KOPT-K1 (cell line): ENCODE data around the gene CHSY1.
A peak's percentile ranks its signal among the peaks of the same experiment; 100 is the strongest.
"Not testable (repeated sequence)": the region's sequence is repeated elsewhere in the genome, so short reads cannot be mapped to it uniquely, and the experiment has no call there.

Experiments used
- H3K27ac ChIP-seq: fragments of 200-600 bp; sonication (generic); 2 replicates; pipeline ENCODE4 v1.5.1; 2016; ENCODE audit warnings: antibody characterized with exemption, mild to moderate bottlenecking, low read depth, low read length; ENCODE audit not compliant: poor library complexity, severe bottlenecking
- H3K36me3 ChIP-seq: fragments of 200-600 bp; sonication (generic); 2 replicates; pipeline ENCODE4 v1.5.1; 2017; ENCODE audit warnings: antibody characterized with exemption, mild to moderate bottlenecking, low read length, moderate library complexity; ENCODE audit not compliant: insufficient read depth
- H3K9me3 ChIP-seq: fragments of 200-600 bp; sonication (generic); 2 replicates; pipeline ENCODE4 v1.5.1; 2017; ENCODE audit warnings: antibody characterized with exemption, low read length, mild to moderate bottlenecking; ENCODE audit not compliant: insufficient read depth, poor library complexity, severe bottlenecking

The CHSY1 gene

GRCh38 chr15:101242160-101242998 lies 9.5 kb downstream of the CHSY1 start:
- H3K36me3 ChIP-seq: peaks cover 3% of the 10 kb centered on the region; the same call in 1 of the 2 replicates
- H3K27ac ChIP-seq: peak overlapping the region; percentile 88
- H3K9me3 ChIP-seq: no peaks in the 10 kb centered on the region

- Histone ChIP-seq H3K9me3 (no peaks in the 10 kb centered on the region), H3K27ac (peak overlapping the region; percentile 88), H3K36me3 (peaks cover 8% of the 10 kb centered on the region)
Observed at GRCh38 chr15:101240358-101240757, 11.5 kb downstream of the CHSY1 start.

GRCh38 chr15:101239724-101240136 lies 12.1 kb downstream of the CHSY1 start:
- Histone ChIP-seq H3K36me3 (peaks cover 14% of the 10 kb centered on the region), H3K9me3 (no peaks in the 10 kb centered on the region), H3K27ac (peak overlapping the region; percentile 88)

GRCh38 chr15:101237251-101237650 lies 14.6 kb downstream of the CHSY1 start:
- Histone ChIP-seq H3K27ac (no peak overlapping the region), H3K9me3 (no peaks in the 10 kb centered on the region)

GRCh38 chr15:101233651-101234280 lies 18.1 kb downstream of the CHSY1 start:
- peaks cover 72% of the 10 kb centered on the region for H3K36me3 ChIP-seq
- no peak overlapping the region for H3K27ac ChIP-seq
- H3K9me3 ChIP-seq: peaks cover 8% of the 10 kb centered on the region

More at GRCh38 chr15:101237251-101237650, 14.6 kb downstream of the CHSY1 start:
- peaks cover 39% of the 10 kb centered on the region for H3K36me3 ChIP-seq

- H3K9me3 ChIP-seq: peaks cover 18% of the 10 kb centered on the region
- H3K36me3 ChIP-seq: peaks cover 82% of the 10 kb centered on the region
- H3K27ac ChIP-seq: peak overlapping the region; percentile 21
Observed at GRCh38 chr15:101232677-101233076, 19.2 kb downstream of the CHSY1 start.

- Histone ChIP-seq H3K9me3 (peaks cover 18% of the 10 kb centered on the region), H3K36me3 (peaks cover 91% of the 10 kb centered on the region), H3K27ac (no peak overlapping the region)
Observed at GRCh38 chr15:101228313-101228712, 23.5 kb downstream of the CHSY1 start.

- peaks cover 70% of the 10 kb centered on the region for H3K36me3 ChIP-seq
Observed at GRCh38 chr15:101225658-101226057, 26.2 kb downstream of the CHSY1 start.

GRCh38 chr15:101221902-101222301 lies 29.9 kb downstream of the CHSY1 start:
- Histone ChIP-seq H3K9me3 (no peaks in the 10 kb centered on the region), H3K36me3 (peaks cover 49% of the 10 kb centered on the region), H3K27ac (no peak overlapping the region)

More at GRCh38 chr15:101225658-101226057, 26.2 kb downstream of the CHSY1 start:
- Histone ChIP-seq H3K27ac (peak overlapping the region; percentile 20), H3K9me3 (peaks cover 18% of the 10 kb centered on the region)

GRCh38 chr15:101220060-101220459 lies 31.8 kb downstream of the CHSY1 start:
- Histone ChIP-seq H3K9me3 (no peaks in the 10 kb centered on the region), H3K36me3 (peaks cover 32% of the 10 kb centered on the region), H3K27ac (no peak overlapping the region)

GRCh38 chr15:101219441-101219840 lies 32.4 kb downstream of the CHSY1 start:
- no peak overlapping the region for H3K27ac ChIP-seq
- H3K36me3 ChIP-seq: peaks cover 26% of the 10 kb centered on the region
- no peaks in the 10 kb centered on the region for H3K9me3 ChIP-seq

GRCh38 chr15:101217446-101217845 lies 34.4 kb downstream of the CHSY1 start:
- Histone ChIP-seq H3K27ac (no peak overlapping the region), H3K9me3 (no peaks in the 10 kb centered on the region), H3K36me3 (peaks cover 27% of the 10 kb centered on the region)

- Histone ChIP-seq H3K9me3 (no peaks in the 10 kb centered on the region), H3K36me3 (peaks cover 27% of the 10 kb centered on the region), H3K27ac (no peak overlapping the region)
Observed at GRCh38 chr15:101216100-101216499, 35.7 kb downstream of the CHSY1 start.

- Histone ChIP-seq H3K9me3 (no peaks in the 10 kb centered on the region), H3K36me3 (peaks cover 23% of the 10 kb centered on the region), H3K27ac (no peak overlapping the region)
Observed at GRCh38 chr15:101215681-101216080, 36.2 kb downstream of the CHSY1 start.

GRCh38 chr15:101214435-101215097 lies 37.3 kb downstream of the CHSY1 start:
- not testable (repeated sequence) for H3K9me3 ChIP-seq, H3K27ac ChIP-seq
- H3K36me3 ChIP-seq: peaks cover 16% of the 10 kb centered on the region
